Endothelial cell of umbilical vein (primary cell): ENCODE measurements around the gene ABCD1. TPM values are rescaled to one million over a fixed set of nuclear protein-coding genes. Genes with fewer than 3 reads are reported as not detected.

Experiments
- BruUV-seq: library from RNA; stranded (reverse); fragments of 400-500 nt; replicated peaks from 2 replicates; lab custom pipeline; 2021; lab: Mats Ljungman, UMichigan
- CTCF ChIA-PET: fragments of 300-600, 350-600 bp; sonication (Branson Sonifier 250); formaldehyde crosslinking; loops from one replicate; lab custom pipeline; 2021; ENCODE audit warnings: antibody characterized with exemption, inconsistent platforms; lab: Charles Lee
- POLR2A ChIA-PET: fragments of 300-600, 350-600 bp; sonication (Branson Sonifier 250); formaldehyde crosslinking; loops from one replicate; lab custom pipeline; 2021; ENCODE audit warnings: antibody characterized with exemption, inconsistent platforms; lab: Charles Lee
- DNase-seq: peaks from one replicate; pipeline ENCODE4 v3.0.0-alpha.2; 2011; ENCODE audit warnings: low read depth, low spot score
- FAIRE-seq: peaks from 2 replicates; lab custom pipeline; 2011; peaks lifted over from hg19 to GRCh38; lab: Jason Lieb, UNC
- H2AFZ ChIP-seq: 2 replicates; pipeline ENCODE4 v1.6.0; 2012; ENCODE audit warnings: low read depth, low read length, control low read depth, inconsistent platforms
- H3K27ac ChIP-seq: 2 replicates; pipeline ENCODE4 v1.5.1; 2011; ENCODE audit warnings: low read depth, mild to moderate bottlenecking, control low read depth, low read length, moderate library complexity; ENCODE audit not compliant: insufficient read depth
- H3K27me3 ChIP-seq, 2 experiments: 2 replicates each; pipeline versions ENCODE4 v1.6.0 to v1.6.1; 2011; ENCODE audit warnings: low read length in 2 of 2, mixed read lengths in 1 of 2; ENCODE audit not compliant: control insufficient read depth in 2 of 2, insufficient read depth in 2 of 2
- H3K36me3 ChIP-seq, 2 experiments: 2 replicates in 1 of 2; 3 replicates in 1 of 2; pipeline ENCODE4 v1.5.1; 2011; ENCODE audit warnings: low read length in 2 of 2, mild to moderate bottlenecking in 1 of 2, moderate library complexity in 1 of 2; ENCODE audit not compliant: control insufficient read depth in 2 of 2, insufficient read depth in 2 of 2; ENCODE audit errors: extremely low read depth in 1 of 2
- H3K4me1 ChIP-seq: 3 replicates; pipeline ENCODE4 v1.5.1; 2011; ENCODE audit warnings: mild to moderate bottlenecking, low read length; ENCODE audit not compliant: control insufficient read depth, insufficient read depth; ENCODE audit errors: extremely low read depth
- H3K4me2 ChIP-seq: 2 replicates; pipeline ENCODE4 v1.6.1; 2011; ENCODE audit warnings: low read length, control low read depth, mixed read lengths; ENCODE audit not compliant: insufficient read depth
- H3K4me3 ChIP-seq, 3 experiments: fragments of 200-600 bp in 1 of 3; sonication (generic), shearing (Covaris generic) in 1 of 3; replicated peaks in 1 of 3; 2 replicates each; pipeline ENCODE4 v1.5.1; 2011 to 2016; ENCODE audit warnings: control low read depth in 3 of 3, low read length in 3 of 3, mild to moderate bottlenecking in 2 of 3, inconsistent platforms in 1 of 3, low read depth in 1 of 3, moderate library complexity in 1 of 3; ENCODE audit not compliant: insufficient read depth in 1 of 3
- H3K79me2 ChIP-seq: 2 replicates; pipeline ENCODE4 v1.6.0; 2012; ENCODE audit warnings: low read length, inconsistent platforms; ENCODE audit not compliant: control insufficient read depth, insufficient read depth
- H3K9ac ChIP-seq: replicated peaks from 2 replicates; pipeline ENCODE3; 2011; ENCODE audit warnings: low read length, control low read depth; ENCODE audit not compliant: insufficient read depth; ENCODE audit errors: extremely low read depth
- H3K9me1 ChIP-seq: replicated peaks from 3 replicates; pipeline ENCODE4 v1.6.0; 2011; ENCODE audit warnings: mild to moderate bottlenecking, low read length; ENCODE audit not compliant: control insufficient read depth, insufficient read depth; ENCODE audit errors: extremely low read depth
- H3K9me3 ChIP-seq: replicated peaks from 2 replicates; pipeline ENCODE4 v1.5.1; 2012; ENCODE audit warnings: low read length, inconsistent platforms; ENCODE audit not compliant: control insufficient read depth, insufficient read depth
- H4K20me1 ChIP-seq: replicated peaks from 2 replicates; pipeline ENCODE3; 2011; ENCODE audit warnings: mild to moderate bottlenecking, low read length; ENCODE audit not compliant: control insufficient read depth, insufficient read depth; ENCODE audit errors: extremely low read depth
- EZH2 ChIP-seq: IDR thresholded peaks from 2 replicates; pipeline ENCODE4 v1.6.1; 2012; ENCODE audit warnings: borderline replicate concordance, low read depth, mild to moderate bottlenecking, moderate library complexity, low read length, inconsistent platforms; ENCODE audit not compliant: severe bottlenecking
- FOS ChIP-seq: IDR thresholded peaks from 2 replicates; pipeline ENCODE4 v1.6.1; 2011; ENCODE audit warnings: mild to moderate bottlenecking, low read length, moderate library complexity, borderline replicate concordance; ENCODE audit not compliant: insufficient read depth
- GATA2 ChIP-seq: IDR thresholded peaks from 2 replicates; pipeline ENCODE4 v1.7.0; 2011; ENCODE audit warnings: low read depth, mild to moderate bottlenecking, moderate library complexity, mixed read lengths, low read length; ENCODE audit not compliant: insufficient read length, insufficient read depth
- JUN ChIP-seq: IDR thresholded peaks from 2 replicates; pipeline ENCODE4 v1.6.1; 2011; ENCODE audit warnings: borderline replicate concordance, low read depth; ENCODE audit not compliant: insufficient read length, insufficient read depth
- MYC ChIP-seq: IDR thresholded peaks from one replicate; pipeline ENCODE4 v1.6.1; 2011; ENCODE audit warnings: mild to moderate bottlenecking, low read depth, low read length
- POLR2A ChIP-seq: IDR thresholded peaks from 2 replicates; pipeline ENCODE4 v1.6.1; 2012; ENCODE audit warnings: low read depth, mild to moderate bottlenecking, control low read depth, low read length
- POLR2AphosphoS5 ChIP-seq: IDR thresholded peaks from 2 replicates; pipeline ENCODE4 v1.6.1; 2012; ENCODE audit warnings: low read depth, mild to moderate bottlenecking, control low read depth, low read length, moderate library complexity; ENCODE audit not compliant: insufficient read depth
- dilution Hi-C: fragments of 300-500 bp; cut with MboI; formaldehyde crosslinking; loops from one replicate; pipeline ENCODE4 v1.15.0; 2019; ENCODE audit warnings: low sequenced_read_pairs; ENCODE audit not compliant: extremely low pct_ligation_motif_present
- intact Hi-C: fragments of 100-400 bp; cut with micrococcal nuclease; formaldehyde crosslinking; loops from one replicate; pipeline ENCODE4 v1.10.0; 2022
- polyA plus RNA-seq, 4 experiments: library from polyadenylated mRNA; depleted of rRNA in 3 of 4; stranded (reverse) in 3 of 4; unstranded in 1 of 4; fragments of >200 nt; gene quantifications; 2 replicates each; pipeline versions ENCODE4 v1.2.1 to v1.2.3, GENCODE V29; 2011 to 2012; ENCODE audit warnings: missing spikeins in 1 of 4
- total RNA-seq: library from RNA; stranded (reverse); gene quantifications from 2 replicates; pipeline ENCODE4 v1.2.3, GENCODE V29; 2021
- TF ChIP-seq, protein P1 (sequence below), 2 donors: IDR thresholded peaks; 1 replicate in 1 of 2; 2 replicates in 1 of 2; pipeline ENCODE4 v1.5.1; 2011; ENCODE audit warnings: low read length in 2 of 2, mild to moderate bottlenecking in 2 of 2, moderate library complexity in 2 of 2, control low read depth in 1 of 2, inconsistent platforms in 1 of 2, low read depth in 1 of 2; ENCODE audit not compliant: insufficient read depth in 1 of 2; ENCODE audit errors: extremely low read depth in 1 of 2
- TF ChIP-seq, protein P2 (sequence below): IDR thresholded peaks from 2 replicates; pipeline ENCODE4 v1.6.1; 2011; ENCODE audit not compliant: insufficient read depth, insufficient read length

ABCD1 gene
- total and polyA plus RNA-seq, 2 donors (not counting 3 experiments of a cell fraction or from before 2014, with no cell fraction given), result 9.1 to 12.9 TPM

DNA sequence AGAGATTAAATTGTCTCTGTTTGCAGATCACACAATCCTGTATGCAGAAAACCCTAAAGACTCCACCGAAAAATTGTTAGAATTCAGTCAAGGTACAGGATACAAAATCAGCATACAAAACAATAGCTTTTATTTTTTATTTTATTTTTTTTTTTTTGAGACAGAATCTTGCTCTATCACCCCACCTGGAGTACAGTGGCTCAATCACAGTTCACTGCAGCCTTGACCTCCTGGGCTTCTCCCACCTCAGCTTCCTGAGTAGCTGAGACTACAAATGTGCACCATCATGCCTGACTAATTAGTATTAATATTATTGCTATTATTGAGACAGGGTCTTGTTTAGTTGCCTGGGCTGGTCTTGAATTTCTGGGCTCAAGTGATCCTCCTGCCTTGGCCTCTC is 30.5 kb downstream of the ABCD1 start:
- FAIRE-seq, result no peak
- Histone ChIP-seq H3K27me3 (no peaks in the 10 kb centered on the region), H2AFZ (no peak overlapping the region), H3K9me3 (no peaks in the 10 kb centered on the region), H3K36me3 (no peaks in the 10 kb centered on the region), H3K4me1 (no peaks in the 10 kb centered on the region), H3K4me3 (no peak overlapping the region), H3K27ac (no peak overlapping the region), H3K4me2 (no peak overlapping the region), H3K9ac (no peak overlapping the region), H3K79me2 (no peaks in the 10 kb centered on the region), H3K9me1 (no peaks in the 10 kb centered on the region), H4K20me1 (no peaks in the 10 kb centered on the region)
- no TSS peak for BruUV-seq
- ChIA-PET POLR2A (no interaction called here), CTCF (interaction anchor here (0.9 kb wide), 1 partner anchor 8 kb away, joined by 4 read pairs; no protein-coding TSS in a partner anchor)
- intact Hi-C loops (no loop called here), dilution Hi-C loops (no loop called here)
- DNase-seq, result no peak
- TF ChIP-seq FOS (no peak), POLR2AphosphoS5 (no peak), POLR2A (no peak), MYC (no peak), GATA2 (no peak), JUN (no peak), EZH2 (no peak)
- TF ChIP-seq, protein P1, sequence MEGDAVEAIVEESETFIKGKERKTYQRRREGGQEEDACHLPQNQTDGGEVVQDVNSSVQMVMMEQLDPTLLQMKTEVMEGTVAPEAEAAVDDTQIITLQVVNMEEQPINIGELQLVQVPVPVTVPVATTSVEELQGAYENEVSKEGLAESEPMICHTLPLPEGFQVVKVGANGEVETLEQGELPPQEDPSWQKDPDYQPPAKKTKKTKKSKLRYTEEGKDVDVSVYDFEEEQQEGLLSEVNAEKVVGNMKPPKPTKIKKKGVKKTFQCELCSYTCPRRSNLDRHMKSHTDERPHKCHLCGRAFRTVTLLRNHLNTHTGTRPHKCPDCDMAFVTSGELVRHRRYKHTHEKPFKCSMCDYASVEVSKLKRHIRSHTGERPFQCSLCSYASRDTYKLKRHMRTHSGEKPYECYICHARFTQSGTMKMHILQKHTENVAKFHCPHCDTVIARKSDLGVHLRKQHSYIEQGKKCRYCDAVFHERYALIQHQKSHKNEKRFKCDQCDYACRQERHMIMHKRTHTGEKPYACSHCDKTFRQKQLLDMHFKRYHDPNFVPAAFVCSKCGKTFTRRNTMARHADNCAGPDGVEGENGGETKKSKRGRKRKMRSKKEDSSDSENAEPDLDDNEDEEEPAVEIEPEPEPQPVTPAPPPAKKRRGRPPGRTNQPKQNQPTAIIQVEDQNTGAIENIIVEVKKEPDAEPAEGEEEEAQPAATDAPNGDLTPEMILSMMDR (IDR thresholded peaks at IDR 0.05; ENCODE audit: extremely low read depth in 1 of 2, insufficient read depth in 1 of 2, low read depth in 1 of 2, low read length in 2 of 2), result no peak
- TF ChIP-seq, protein P2, sequence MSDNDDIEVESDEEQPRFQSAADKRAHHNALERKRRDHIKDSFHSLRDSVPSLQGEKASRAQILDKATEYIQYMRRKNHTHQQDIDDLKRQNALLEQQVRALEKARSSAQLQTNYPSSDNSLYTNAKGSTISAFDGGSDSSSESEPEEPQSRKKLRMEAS, result no peak
